Stimulated activated CD8-positive, alpha-beta memory T cell treated with anti-CD3 and anti-CD28 coated beads, Interleukin-4, amount 100 ng/mL, for 4 hours (primary cell): ENCODE data around the gene RCAN2.
"Not testable (repeated sequence)": the region's sequence is repeated elsewhere in the genome, so short reads cannot be mapped to it uniquely, and the experiment has no call there.

Experiments used
- DNase-seq, 2 donors: peaks; one replicate each; pipeline ENCODE4 v3.0.0-alpha.2; 2020; ENCODE audit warnings: low read depth in 2 of 2, low spot score in 1 of 2

Gene RCAN2

DNA sequence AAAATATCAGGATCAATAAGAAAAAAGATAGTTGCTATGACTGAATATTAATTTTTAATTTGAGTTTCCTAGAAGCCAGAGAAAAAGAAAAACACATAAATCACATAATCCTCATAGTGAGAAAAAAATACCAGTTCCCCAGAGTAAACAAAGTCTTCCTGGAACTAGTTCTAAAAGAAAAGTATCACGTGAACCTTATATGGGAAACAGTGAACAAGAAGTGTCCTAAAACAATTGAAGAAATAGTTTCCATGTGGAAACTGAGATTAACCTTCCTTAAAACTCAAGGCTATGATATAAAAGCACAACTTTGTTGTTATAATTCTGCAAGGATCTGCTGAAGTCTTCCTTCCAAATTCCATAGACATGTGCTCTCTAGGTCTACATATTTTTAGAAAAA is 50.6 kb downstream of the RCAN2 start:
- DNase-seq: no peak

DNA sequence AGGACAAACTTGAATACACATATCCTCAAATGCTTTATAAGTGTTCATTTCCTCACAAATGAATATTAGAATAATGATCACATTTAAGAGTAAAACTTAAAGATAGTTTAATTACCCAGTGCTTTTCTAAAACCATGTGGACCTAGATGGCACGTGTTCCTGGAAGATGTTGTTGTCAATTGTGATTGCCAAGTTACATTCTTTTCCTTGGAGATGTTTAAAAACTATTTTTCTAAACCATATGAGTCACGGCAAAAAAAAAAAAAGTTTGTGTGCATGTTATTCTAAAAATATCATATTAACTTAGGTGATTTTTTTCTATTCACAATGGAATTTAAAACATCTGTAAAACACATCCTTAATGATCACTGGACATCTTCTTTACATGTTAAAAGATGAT is 51.1 kb downstream of the RCAN2 start:
- DNase-seq: no peak

DNA sequence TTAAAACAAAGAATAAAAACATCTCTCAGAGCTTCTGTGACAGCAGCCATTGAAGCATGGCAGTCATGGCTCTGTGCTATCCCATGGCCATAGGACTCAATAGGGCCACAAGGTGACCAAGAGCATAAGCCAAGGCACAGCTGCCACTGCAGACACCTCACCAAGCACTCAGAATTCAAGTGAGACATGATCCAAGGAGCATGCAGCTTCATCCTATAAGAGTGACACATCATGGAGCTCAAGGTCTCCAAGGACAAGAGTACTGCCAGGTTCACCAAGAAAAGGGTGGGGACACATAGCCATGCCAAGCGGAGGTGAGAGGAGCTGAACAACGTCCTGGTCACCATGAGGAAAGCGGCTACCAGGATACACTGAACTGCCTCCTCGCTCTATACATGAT is 53.0 kb downstream of the RCAN2 start:
- no peak for DNase-seq

DNA sequence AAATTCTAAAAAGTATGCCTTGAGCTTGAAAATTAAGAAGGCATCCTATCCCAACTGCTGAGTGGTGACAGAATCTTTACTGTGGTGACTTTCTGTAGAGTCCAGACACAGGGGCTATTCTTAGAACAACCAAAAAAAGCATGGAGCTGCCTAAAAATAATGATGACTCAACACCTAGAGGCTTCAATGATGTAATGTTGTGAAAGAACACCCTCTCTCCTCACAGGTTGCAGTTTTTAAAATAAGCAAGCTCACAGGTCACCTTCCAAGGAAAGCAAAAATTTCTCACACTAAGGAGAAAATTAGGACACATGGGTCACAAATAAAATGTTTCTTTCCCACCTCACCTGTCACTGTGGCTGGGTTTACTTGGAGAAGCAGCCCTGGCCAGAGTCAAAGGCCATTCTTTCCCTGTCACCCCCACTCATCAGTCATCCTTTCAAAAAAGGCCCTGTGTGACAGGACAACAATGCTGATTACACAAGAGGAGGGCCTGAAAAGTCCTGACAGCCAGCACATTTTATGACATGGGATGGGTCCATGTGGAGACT is 53.5 kb downstream of the RCAN2 start:
- no peak for DNase-seq

DNA sequence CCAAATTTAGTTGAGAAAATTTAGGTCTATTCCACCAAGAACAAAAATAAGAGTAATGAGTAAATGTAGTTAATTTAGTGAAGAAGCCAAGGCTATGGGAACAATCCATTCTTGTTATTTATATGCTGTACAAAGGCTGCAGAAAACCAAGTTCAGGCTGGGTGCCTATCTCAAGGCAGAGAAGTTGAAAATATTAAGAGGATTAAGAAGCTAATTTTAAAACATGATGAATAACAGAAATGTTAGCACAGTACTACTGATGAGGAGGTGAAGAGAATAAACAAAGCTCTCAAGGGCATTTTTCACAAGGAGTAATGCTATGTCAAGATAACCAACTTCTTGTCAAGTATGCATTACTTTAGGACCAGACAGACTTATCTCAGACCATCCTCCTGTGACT is 68.6 kb downstream of the RCAN2 start:
- no peak for DNase-seq

DNA sequence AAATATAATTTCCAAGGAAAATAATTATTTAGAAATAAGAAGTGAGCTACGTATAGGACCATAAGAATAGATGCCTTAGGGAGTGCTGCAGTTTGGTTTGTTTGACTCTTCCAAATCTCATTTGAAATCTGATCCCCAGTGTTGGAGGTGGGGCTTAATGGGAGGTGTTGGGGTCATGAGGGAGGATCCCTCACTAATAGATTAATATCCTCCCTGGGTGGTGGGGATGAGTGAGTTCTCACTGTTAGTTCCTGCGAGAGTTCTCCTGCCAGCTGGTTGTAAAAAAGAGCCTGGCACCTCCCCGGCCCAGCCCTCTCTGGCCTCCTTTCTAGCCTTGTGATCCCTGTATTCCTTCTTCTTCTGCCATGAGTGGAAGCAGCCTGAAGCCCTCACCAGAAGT is 69.3 kb downstream of the RCAN2 start:
- no peak for DNase-seq

DNA sequence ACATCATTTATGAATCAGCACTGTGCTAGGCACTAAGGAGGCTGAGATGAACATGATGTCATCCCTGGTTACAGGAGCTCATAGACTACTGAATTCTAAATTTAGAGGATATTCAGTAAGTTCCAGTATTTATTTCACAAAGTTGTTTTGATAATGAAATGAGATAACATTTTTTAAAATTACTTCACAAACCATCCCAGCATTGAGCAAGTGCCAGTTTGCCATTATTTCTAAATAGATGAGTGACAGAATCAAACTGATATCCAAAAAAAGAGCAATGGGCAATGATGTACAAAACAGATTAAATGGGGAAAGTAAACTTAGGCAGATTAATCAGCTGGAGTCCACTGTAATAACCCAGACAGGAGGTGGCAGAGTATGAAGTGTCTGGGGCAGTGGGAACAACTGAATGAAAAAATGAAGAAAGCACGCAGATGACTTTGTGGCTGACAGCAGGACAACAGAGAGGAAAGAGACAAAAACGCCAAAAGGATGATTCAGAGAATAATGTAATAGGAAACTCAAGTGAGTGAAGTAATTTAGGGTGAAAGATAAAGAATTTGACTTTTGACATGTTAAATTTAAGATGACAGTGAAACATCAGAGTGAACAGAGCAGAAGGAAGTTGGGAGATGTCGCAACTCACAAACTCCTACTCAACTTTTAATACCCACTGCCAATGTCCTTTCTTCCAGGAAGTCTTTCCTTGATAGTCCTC is 70.2 kb downstream of the RCAN2 start:
- DNase-seq: no peak

DNA sequence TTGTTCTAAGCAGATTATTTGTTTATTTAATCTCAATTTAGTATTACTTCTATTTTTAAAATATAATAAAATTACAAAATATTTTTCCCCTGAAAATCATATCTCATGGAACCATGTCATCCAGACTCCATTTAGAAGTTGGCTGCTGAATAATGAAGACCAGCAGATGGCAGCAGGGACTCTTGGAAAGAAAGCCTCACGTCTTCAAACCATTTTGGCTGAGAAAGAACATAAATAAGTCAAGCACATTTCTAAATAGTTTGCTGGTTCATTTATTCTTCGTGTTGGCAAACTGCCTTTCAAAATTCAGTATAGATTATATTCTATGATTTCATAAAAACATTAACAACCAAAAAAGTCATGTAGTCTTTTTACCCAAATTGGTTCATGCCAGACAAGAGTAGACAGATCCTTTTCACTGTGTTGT is 71.7 kb downstream of the RCAN2 start:
- DNase-seq: no peak

DNA sequence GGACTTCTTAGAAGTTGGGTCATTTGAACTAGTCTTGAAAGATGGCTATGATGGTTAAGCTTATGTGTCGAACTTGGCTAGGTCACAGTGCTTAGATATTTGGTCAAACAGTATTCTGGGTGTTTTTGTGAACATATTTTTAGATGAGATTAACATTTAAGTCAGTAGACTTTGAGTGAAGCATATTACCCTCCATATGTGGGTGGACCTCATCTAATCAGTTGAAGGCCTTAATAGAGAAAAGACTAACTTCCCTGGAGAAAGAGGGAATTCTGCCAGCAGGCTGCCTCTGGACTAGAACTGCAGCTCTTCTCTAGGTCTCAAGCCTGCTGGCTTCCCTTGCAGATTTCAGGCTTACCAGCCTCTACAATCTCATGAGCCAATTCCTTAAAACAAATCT is 76.9 kb downstream of the RCAN2 start:
- DNase-seq: no peak

DNA sequence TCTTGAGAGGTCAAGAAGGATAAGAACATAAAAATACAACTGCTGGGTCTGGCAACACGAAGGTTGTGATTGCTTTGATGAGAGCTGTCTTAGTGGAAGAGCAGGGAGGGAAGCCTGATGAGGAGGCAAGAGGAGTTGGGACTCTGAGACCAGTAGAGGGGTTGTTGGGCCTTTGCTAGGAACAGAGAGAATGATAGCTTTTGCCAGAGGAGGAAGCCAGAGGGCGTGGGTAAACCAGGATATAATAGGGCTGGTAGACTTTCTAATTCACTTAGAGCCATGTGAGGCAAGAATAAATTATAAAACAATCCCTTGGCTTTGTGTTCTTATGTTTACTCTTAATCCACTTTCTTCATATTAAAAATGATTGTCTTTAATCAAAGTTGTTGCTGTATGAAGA is 78.6 kb downstream of the RCAN2 start:
- no peak for DNase-seq

DNA sequence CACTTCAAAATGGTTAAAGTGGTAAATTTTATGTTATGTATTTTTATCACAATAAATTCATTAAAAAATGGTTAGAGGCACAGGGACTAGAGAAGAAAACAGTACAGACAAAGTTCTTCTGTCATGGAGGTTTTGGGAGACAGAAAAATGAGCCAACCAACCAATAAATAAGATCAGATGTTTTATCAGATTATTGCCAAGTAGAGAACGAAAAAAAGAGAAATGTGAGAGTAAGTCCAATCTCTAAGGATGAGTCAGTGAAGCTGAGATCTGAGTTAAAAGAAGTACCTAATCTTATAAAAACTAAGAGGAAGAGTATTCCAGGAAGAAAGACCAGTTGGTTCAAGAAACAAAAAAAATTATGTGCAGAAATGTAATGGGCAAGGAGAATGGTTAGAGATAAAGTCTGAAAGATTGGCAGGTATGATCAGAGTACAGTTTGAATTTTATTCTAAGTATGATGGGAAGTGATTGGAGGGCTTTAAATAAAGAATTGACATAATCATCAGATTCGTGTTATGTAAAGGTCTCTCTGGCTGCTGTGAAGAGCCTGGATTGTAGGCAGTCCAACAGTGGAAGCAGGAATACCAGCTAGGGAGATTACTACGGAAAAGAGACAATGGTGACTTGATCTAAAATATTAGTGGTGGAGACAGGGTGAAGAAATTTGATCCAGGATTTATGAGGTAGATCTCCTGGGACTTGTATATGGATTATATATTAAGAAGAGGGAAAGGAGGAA is 79.6 kb downstream of the RCAN2 start:
- DNase-seq: no peak

DNA sequence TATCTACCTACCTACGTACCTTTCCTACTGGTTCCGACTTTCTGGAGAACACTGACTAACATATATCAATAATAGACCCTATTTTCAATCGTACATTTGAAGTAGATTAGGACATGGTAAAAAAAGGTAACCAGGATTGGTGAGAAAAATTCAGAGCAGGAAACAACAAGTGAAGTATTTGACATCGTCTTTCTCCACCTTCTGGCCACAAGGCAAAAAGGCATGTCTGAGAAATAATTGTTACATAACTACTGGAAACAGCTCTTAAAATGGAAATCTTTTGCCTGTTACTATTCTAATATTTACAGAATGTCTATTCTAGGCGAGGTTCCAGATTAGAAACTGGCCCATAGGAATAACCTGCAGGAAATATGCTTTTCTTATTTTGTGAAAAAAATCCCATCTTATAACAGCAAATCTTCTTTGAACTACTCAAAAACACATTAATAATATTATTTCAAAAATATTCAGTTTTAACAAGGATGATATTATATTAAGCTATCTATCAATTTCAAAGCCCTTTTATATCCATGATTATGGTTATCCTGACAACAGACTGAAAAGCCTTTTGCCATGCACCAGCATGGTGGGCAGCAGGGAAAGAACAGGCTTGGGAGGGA is 80.8 kb downstream of the RCAN2 start:
- DNase-seq: no peak

DNA sequence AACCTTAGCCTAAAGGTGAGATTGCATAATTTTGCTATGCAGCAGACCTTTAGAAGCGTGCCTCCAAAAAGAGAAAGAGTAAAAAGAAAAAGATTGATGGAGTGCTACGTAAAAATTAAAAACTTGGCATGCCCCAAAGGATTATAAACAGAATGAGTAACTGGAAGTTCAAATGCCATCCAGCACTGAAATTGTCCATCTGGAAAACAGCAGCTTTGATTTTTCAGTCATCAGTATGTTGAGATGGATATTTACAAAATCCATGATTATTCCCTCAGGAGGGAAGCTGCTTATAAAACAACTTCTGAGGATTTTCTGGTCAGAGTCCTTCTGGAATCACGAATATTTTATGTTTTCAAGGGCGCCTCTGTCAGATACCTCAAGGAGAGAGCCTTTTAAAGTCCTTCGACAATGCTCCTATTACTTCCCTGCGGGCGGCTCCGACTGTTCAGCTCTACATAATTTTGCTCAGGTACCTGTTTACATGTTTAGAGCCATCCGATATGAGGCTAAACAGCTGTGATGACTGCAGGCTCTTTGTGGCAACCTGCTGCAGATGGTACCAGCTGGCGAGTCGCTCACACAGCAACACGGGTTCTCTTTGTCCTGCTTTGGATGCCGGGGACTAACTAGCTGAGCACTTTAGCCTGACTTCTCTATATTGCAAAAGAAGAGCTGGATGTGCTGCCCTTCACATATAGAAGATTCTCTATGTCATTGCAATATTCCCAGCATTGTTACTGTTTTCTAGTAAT is 83.3 kb downstream of the RCAN2 start:
- DNase-seq: no peak

DNA sequence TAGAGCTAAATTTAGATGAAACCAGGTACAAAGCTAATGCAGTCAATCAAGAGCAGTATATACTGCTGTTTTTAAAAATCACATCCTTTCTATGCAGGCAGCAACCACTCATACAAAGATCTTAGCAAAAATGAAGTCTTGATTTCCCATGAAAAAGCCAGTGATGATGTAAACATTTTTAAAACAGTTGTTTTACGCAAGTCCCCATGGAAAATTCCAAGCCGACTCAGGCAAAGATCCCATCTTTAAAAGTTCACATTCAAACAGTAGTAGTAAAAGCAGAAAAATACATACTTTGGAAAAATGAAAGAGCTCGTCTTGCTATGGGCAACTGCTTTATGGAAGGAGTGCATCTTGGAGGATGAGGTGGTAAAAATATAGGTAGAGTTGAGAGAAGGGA is 84.0 kb downstream of the RCAN2 start:
- no peak for DNase-seq

DNA sequence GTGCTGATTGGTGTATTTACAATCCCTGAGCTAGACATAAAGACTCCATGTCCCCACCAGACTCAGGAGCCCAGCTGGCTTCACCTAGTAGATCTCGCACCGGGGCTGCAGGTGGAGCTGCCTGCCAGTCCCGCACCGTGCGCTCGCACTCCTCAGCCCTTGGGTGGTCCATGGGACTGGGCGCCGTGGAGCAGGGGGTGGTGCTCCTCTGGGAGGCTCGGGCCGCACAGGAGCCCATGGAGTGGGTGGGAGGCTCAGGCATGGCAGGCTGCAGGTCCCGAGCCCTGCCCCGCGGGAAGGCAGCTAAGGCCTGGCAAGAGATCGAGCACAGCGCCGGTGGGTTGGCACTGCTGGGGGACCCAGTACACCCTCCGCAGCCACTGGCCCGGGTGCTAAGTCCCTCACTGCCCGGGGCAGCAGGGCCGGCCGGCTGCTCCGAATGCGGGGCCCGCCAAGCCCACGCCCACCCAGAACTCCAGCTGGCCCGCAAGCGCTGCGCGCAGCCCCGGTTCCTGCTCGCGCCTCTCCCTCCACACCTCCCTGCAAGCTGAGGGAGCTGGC is 85.5 kb downstream of the RCAN2 start:
- DNase-seq: not testable (repeated sequence)

DNA sequence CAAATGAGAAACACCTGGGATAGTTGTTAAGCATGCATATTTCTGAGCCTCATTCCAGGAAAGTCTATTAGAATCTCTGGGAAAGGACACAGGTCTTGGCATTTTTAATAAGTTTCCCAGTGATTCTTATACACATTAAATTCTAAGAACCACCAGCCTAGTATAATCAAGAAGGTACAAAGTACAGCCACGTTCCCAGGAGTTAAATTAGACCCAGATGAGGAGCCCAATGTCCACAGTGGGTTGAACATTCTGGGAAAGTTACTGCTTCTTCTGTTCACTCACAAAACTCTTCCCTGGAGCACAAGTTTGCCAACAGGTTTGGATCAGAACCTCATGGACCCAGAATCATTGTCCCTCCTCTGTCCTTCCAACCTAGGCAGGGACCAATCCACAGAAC is 90.4 kb downstream of the RCAN2 start:
- no peak for DNase-seq

DNA sequence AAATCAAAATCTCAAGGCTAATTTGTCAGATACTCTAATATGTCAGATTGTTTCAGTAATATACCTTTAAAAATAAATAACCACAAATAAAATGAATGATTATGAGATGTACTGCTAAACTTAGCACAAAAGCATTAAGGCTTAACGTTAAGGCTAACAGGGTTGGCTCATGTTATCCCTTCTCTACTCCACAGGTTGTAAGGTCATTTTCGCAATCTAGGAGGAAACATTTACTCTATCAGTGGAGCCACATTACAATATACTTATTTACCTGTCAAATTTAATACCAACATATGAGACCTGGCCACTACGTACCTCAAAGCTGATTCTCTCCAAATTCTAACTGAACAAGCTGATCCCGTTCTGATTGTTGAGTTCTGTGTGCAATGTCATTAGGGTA is 95.7 kb downstream of the RCAN2 start:
- no peak for DNase-seq

DNA sequence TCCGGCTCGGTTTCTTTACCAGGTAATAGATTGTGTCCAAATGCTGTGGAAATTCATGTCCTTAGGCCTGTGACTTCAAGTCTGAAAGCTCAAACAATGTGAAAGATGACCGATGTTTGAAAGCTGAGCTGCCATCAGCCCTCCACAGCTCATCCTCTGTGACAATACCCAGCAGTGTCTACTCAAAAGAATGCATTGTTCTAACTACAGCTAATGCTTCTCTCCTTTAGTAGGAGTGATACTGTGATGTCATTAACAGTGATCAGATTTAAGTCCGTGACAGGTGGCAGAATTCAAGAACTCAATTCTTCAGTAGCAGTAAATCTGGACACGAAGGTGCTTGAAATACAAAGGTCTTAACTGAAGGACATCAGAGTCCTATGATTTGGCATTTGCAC is 97.3 kb downstream of the RCAN2 start:
- no peak for DNase-seq

DNA sequence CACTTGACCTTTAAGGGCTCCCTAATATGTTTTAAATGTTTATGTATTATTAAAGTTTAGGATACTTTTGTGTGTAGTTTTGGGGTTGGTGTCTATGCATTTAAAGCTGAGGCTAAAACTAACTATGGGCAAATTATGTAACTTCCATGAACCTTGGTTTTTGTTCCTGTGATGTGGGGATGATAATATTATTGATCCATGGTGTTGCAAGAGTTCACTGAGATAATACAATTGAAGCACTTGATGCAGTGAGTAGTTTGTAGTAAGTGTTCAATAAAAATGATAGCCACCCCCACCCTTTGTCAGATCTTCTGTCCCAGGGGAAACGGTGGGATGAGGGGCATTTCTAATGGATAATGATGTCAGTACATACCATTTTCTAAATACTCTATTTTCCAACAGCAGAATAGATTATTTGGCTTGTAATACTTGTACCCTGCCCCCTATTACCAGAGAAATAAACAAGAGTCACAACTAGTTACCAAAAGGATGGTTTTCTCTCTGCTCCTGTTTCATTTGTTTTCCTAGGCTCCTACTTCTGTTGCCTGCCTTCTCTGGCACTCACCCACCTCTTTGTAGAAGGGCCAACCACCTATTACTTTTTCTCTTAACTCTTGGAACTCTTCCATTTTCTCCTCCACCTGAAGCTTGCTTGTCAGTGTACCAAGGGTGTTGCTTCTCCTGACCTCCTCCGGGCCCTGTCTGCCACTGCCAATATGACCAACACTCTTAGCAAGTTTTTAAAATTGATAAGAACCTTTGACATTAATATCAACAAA is 97.9 kb downstream of the RCAN2 start:
- DNase-seq: no peak

DNA sequence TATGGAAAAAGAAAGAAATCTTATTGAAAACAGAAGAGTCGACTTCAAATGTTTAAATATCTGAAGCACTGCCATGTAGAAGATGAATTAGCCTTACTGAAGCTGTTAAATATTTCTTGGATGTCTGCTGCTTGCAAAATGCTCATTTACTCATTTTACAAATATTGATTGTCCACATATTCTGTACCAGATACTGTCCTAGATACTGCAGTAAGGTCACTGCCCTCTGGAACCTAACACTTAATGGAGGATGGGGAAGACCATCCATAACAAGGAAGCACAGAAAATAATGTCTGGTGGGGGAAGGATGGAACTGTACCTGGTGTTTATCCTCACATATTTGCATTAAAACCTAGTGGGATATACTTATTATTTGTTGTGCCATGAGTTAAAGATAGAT is 99.0 kb downstream of the RCAN2 start:
- DNase-seq: no peak
